IPS-20b (cell line): Measurements from ENCODE around the gene WDR86.

Source experiments
- H3K27ac ChIP-seq: one replicate; pipeline ENCODE4 v1.5.1; 2013; ENCODE audit warnings: low read length
- H3K27me3 ChIP-seq: 2 replicates; pipeline ENCODE4 v1.6.1; 2013; ENCODE audit warnings: mild to moderate bottlenecking, low read length, inconsistent platforms; ENCODE audit not compliant: insufficient read depth
- H3K36me3 ChIP-seq: 2 replicates; pipeline ENCODE4 v1.6.1; 2013; ENCODE audit warnings: low read depth, mild to moderate bottlenecking, inconsistent platforms, low read length, moderate library complexity; ENCODE audit not compliant: insufficient read depth
- H3K4me1 ChIP-seq: 2 replicates; pipeline ENCODE4 v1.6.1; 2013; ENCODE audit warnings: mild to moderate bottlenecking, control low read depth, inconsistent platforms, low read length, moderate library complexity; ENCODE audit not compliant: insufficient read depth
- H3K4me3 ChIP-seq: 2 replicates; pipeline ENCODE4 v1.5.1; 2013; ENCODE audit warnings: mild to moderate bottlenecking, low read length, inconsistent platforms
- H3K9ac ChIP-seq: 2 replicates; pipeline ENCODE4 v1.6.1; 2013; ENCODE audit warnings: low read depth, mild to moderate bottlenecking, inconsistent platforms, low read length, moderate library complexity
- H3K9me3 ChIP-seq: 2 replicates; pipeline ENCODE4 v1.6.1; 2013; ENCODE audit warnings: mild to moderate bottlenecking, low read depth, low read length, inconsistent platforms; ENCODE audit not compliant: insufficient read depth

Gene WDR86

DNA sequence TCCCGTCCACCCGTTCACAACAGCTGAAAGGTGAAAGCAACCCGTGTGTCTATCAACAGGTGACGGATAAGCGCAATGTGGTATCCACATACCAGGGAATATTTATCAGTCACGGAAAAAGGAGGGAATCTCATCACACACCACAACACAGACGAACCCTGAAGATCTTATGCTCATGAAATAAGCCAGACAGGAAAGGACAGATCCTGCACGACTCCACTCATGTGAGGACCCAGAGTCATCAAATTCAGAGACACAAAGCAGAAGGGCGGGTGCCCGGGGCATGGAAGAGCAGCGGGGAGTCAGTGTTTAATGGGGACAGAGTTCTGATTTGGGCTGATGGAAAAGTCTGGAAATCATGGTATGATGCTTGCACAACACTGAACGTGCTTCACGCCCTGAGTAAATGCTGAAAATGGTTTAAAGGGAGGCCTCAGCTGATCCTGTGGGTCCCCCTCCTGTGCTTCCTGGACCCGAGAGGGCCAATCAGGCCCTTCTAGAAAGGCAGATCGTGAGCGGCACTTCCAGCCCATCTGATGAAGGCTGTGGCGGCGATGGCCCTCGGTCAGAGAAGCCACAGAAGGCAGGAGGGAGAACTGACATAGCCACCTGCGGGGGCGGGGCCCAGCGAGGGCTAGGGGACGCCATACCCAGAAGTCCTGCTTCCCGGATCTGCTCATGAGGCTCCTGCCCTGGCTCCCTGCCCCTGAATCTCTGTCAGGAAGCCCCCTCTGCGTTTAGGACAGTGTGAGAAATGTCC lies 19.1 kb downstream of the WDR86 start:
- Histone ChIP-seq H3K27me3 (no peaks in the 10 kb centered on the region), H3K4me1 (no peaks in the 10 kb centered on the region), H3K9ac (no peak overlapping the region), H3K9me3 (no peaks in the 10 kb centered on the region), H3K4me3 (no peak overlapping the region), H3K27ac (no peak overlapping the region), H3K36me3 (no peaks in the 10 kb centered on the region)

DNA sequence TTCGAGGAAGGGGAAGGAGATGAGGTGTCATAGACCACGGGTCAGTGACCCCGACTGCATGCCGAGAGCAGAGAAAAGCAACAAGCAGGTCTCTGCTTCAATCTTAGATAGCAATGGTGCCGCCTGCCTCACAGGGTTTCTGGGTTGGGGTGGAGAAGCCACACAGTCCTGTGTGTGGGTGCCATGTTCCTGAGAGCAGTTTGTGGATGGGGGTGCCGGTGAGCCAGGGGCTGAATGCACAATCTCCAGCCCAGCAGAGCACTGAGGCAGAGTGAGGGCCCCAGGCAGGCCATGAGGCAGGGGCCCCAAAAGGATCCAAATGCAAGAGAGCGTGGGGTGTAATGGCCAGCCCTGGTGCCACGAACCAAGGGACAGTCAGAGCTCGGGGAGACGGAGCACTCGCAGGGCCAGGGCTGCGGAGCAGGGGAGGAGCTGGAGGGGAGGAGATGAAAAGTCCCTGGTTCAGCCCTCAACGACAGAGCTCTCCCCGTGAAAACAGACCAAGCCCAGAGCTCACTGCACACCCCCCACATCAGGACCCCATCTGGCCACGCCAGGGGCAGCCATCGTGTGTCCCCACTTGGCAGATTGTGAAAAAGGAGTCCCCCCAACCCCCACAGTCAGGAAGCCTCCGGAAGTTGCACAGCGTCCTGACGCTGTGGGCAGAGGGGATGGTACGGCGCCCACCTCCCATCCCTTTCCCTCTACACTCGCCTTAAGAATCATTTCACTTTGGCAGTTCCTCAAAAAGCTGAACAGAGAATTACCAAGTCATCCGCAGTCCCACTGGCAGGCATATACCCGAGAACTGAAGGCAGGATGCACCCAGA lies 19.9 kb downstream of the WDR86 start:
- H3K9ac ChIP-seq, result no peak overlapping the region
- H3K36me3 ChIP-seq, result no peaks in the 10 kb centered on the region
- H3K4me3 ChIP-seq, result no peak overlapping the region
- H3K27ac ChIP-seq, result no peak overlapping the region
- no peaks in the 10 kb centered on the region for H3K27me3 ChIP-seq
- no peaks in the 10 kb centered on the region for H3K9me3 ChIP-seq
- no peaks in the 10 kb centered on the region for H3K4me1 ChIP-seq

DNA sequence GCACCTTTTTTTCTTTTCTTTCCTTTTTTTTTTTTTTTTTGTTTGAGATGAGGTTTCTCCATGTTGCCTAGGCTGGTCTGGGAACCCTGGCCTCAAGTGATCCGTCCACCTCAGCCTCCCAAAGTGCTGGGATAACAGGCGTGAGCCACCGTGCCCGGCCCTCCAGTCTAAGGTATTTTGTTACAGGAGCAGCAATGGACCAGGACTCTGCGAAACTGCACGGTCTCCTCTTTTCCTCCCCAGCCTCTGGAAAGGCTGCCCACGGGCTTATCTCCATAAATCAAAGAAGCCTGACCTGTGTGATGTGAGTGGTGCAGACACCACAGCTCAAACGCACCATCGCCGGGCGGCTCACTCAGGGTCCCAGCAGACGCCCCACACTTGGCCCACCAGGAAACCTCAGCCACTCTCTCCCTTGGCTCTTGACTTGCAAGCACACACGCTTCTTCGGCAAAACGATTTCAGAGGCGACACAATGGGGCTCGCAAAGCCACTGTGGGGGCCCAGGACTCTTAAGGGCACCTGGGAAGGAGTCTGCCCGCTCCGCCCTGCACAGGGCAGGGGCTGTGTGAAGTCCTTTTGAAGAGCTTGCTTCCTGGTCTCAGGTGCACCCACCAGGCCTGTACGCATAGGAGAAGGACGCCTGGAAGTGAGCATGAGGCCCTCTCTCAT lies 20.6 kb downstream of the WDR86 start:
- H3K36me3 ChIP-seq, result no peaks in the 10 kb centered on the region
- no peaks in the 10 kb centered on the region for H3K9me3 ChIP-seq
- H3K4me3 ChIP-seq, result no peak overlapping the region
- H3K27me3 ChIP-seq, result peaks cover 6% of the 10 kb centered on the region
- H3K9ac ChIP-seq, result no peak overlapping the region
- no peak overlapping the region for H3K27ac ChIP-seq
- H3K4me1 ChIP-seq, result no peaks in the 10 kb centered on the region

DNA sequence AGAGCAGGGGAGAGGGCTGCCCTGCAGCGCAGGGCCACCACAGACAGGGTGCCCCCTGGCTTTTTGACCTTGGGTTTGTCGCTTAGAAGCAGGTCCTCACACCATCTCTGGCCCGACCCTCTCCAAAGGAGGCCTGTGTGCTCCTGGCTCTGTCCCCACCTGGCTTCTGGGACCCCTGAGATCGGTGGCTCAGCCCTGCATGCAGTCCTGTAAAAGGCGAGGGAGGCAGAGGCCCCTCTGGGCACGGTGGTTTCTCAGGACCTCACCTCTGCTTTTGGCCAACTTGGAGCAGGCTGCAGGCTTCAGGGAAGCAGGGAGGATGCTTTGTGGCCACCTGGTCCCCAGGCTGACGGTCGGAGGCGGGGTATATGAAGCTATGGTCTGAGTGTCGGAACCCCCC lies 21.4 kb downstream of the WDR86 start:
- H3K4me1 ChIP-seq, result no peaks in the 10 kb centered on the region
- no peaks in the 10 kb centered on the region for H3K36me3 ChIP-seq
- no peak overlapping the region for H3K4me3 ChIP-seq
- H3K9ac ChIP-seq, result no peak overlapping the region
- peaks cover 14% of the 10 kb centered on the region for H3K27me3 ChIP-seq
- H3K9me3 ChIP-seq, result no peaks in the 10 kb centered on the region
- H3K27ac ChIP-seq, result no peak overlapping the region

GRCh38 chr7:151388007-151388297 lies 21.9 kb downstream of the WDR86 start:
- Histone ChIP-seq H3K9me3 (no peaks in the 10 kb centered on the region), H3K9ac (no peak overlapping the region), H3K27me3 (peaks cover 19% of the 10 kb centered on the region), H3K36me3 (no peaks in the 10 kb centered on the region), H3K4me1 (no peaks in the 10 kb centered on the region), H3K4me3 (no peak overlapping the region), H3K27ac (no peak overlapping the region)

GRCh38 chr7:151387161-151388006 lies 22.5 kb downstream of the WDR86 start:
- Histone ChIP-seq H3K36me3 (no peaks in the 10 kb centered on the region), H3K27ac (no peak overlapping the region), H3K4me3 (no peak overlapping the region), H3K4me1 (no peaks in the 10 kb centered on the region; the same call in 1 of the 2 replicates), H3K9me3 (no peaks in the 10 kb centered on the region), H3K27me3 (peaks cover 25% of the 10 kb centered on the region), H3K9ac (no peak overlapping the region)

DNA sequence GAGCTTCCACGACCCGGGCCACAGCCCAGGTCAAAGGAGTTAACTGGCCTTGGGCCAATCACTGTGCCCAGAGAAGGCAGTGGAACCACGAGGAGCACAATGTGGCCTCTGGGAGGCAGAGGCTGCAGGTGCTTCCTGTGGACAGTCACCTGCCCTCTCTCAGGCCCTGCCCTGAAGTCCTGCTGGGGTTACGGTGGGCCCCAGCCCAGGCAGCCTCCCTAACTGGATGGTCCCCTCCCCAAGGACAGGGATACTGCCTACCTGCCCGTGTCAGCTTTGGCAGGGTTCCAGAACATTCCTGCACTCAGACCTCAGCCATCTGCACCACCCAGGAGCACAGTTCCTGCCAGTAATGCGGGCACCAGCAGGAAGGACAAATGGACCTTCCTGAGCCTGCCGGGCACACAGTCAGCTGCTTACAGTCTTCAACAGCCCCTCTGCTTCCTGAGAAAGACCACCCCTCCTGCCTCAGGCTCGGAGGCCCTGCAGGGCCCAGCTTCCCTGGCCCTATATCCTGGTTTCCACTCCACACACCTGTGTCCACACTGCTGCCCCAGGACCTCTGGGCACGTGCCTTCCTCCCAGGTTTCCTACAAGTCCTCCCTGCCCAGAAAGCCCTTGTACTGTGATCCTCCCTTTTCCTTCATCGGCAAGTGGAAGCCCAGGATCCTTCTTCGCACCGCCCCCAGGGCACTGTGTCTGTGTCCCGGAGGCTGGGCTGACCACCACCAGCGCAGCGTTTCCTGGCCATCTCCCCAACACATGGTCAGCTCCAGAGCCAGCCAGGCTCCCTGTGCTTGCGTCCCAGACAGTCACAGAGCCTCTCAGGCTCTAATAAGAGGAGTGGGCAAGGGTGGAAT lies 23.3 kb downstream of the WDR86 start:
- Histone ChIP-seq H3K9ac (no peak overlapping the region), H3K4me1 (no peaks in the 10 kb centered on the region; the same call in 1 of the 2 replicates), H3K36me3 (no peaks in the 10 kb centered on the region), H3K27me3 (peaks cover 33% of the 10 kb centered on the region), H3K9me3 (no peaks in the 10 kb centered on the region), H3K4me3 (no peak overlapping the region), H3K27ac (no peak overlapping the region)

DNA sequence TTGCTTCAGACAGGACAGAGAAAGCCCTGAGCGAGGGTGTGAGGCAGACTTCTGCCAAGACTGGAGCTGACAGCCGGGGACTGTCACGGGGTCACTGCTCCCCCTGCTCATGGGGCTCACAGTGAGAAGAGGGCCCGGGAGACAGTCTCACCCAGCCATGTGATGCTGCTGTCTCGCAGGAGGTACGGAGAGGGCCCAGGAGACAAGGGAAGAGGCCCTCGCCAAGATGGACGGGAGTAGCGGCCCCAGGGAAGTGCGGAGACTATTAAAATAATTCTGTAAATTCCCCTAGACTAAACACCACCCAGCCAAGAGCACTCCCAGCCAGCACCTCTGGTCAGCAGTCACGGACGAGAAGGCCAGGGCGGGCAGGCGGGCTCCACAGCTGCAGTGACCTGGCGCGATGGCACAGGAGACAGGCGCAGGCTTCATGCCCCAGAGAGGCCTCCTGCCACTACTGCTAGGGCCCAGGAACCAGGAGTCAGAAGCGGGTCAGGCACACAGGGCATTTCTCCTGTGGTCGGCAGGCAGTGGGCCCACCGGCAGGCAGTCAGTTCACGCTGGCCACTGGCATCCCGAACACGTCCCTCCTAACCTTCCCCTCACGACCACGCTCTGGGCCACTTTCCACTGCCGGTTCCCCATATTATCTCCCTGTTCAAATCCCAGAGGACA lies 24.1 kb downstream of the WDR86 start:
- Histone ChIP-seq H3K9ac (no peak overlapping the region), H3K36me3 (no peaks in the 10 kb centered on the region), H3K27me3 (peaks cover 40% of the 10 kb centered on the region), H3K4me3 (no peak overlapping the region), H3K9me3 (no peaks in the 10 kb centered on the region), H3K4me1 (no peaks in the 10 kb centered on the region; the same call in 1 of the 2 replicates), H3K27ac (no peak overlapping the region)

GRCh38 chr7:151384776-151385625 lies 24.8 kb downstream of the WDR86 start:
- Histone ChIP-seq H3K9ac (no peak overlapping the region), H3K27me3 (peaks cover 40% of the 10 kb centered on the region), H3K36me3 (no peaks in the 10 kb centered on the region), H3K27ac (no peak overlapping the region), H3K9me3 (no peaks in the 10 kb centered on the region), H3K4me3 (no peak overlapping the region), H3K4me1 (no peaks in the 10 kb centered on the region; the same call in 1 of the 2 replicates)

GRCh38 chr7:151384352-151384697 lies 25.5 kb downstream of the WDR86 start:
- peaks cover 3% of the 10 kb centered on the region; the same call in 1 of the 2 replicates for H3K36me3 ChIP-seq
- H3K4me1 ChIP-seq, result no peaks in the 10 kb centered on the region; the same call in 1 of the 2 replicates
- peaks cover 40% of the 10 kb centered on the region for H3K27me3 ChIP-seq
- H3K4me3 ChIP-seq, result no peak overlapping the region
- no peak overlapping the region for H3K27ac ChIP-seq
- H3K9ac ChIP-seq, result no peak overlapping the region
- no peaks in the 10 kb centered on the region for H3K9me3 ChIP-seq
